Measurements from ENCODE around the gene FASTKD1.
"Not testable (repeated sequence)": the region's sequence is repeated elsewhere in the genome, so short reads cannot be mapped to it uniquely, and the experiment has no call there.

The FASTKD1 gene

GRCh38 chr2:169562519-169562918 is 11.1 kb downstream of the FASTKD1 start:
- Mint-ChIP-seq H3K4me1 (no peaks in the 10 kb centered on the region), H3K4me3 (no peak overlapping the region), H3K27ac (no peak overlapping the region), H3K9me3 (no peaks in the 10 kb centered on the region), H3K27me3 (ENCODE audit: low read depth) (no peaks in the 10 kb centered on the region), H3K36me3 (ENCODE audit: low read depth) (peaks cover 29% of the 10 kb centered on the region)
- TF ChIP-seq CTCF (IDR thresholded peaks at IDR 0.05; ENCODE audit: unreplicated experiment in 3 of 3) = no peak

DNA sequence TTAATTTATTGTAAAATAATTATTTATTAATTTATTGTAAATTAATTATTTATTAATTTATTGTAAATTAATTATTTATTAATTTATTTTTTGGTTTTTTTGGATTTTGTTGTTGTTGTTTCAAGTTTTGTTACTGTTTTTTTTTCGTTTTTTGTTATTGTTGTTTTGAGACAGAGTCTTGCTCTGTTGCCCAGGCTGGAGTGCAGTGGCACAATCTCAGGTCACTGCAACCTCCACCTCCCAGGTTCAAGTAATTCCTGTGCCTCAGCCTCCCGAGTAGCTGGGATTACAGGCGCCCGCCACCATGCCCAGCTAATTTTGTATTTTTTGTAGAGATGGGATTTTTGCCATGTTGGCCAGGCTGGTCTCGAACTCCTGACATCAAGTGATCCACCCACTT is 11.6 kb downstream of the FASTKD1 start:
- H3K27me3 Mint-ChIP-seq (ENCODE audit: low read depth) = not testable (repeated sequence)

GRCh38 chr2:169561364-169561763 is 12.3 kb downstream of the FASTKD1 start:
- H3K4me1 Mint-ChIP-seq = no peaks in the 10 kb centered on the region
- H3K36me3 Mint-ChIP-seq (ENCODE audit: low read depth) = peaks cover 29% of the 10 kb centered on the region
- no peak overlapping the region for H3K27ac Mint-ChIP-seq
- H3K27me3 Mint-ChIP-seq (ENCODE audit: low read depth) = no peaks in the 10 kb centered on the region
- no peak for TF ChIP-seq CTCF (IDR thresholded peaks at IDR 0.05; ENCODE audit: unreplicated experiment in 3 of 3)
- no peak overlapping the region for H3K4me3 Mint-ChIP-seq
- no peaks in the 10 kb centered on the region for H3K9me3 Mint-ChIP-seq

More for the DNA sequence above, 11.6 kb downstream of the FASTKD1 start:
- not testable (repeated sequence) for H3K4me1 Mint-ChIP-seq, H3K27ac Mint-ChIP-seq, H3K9me3 Mint-ChIP-seq, H3K4me3 Mint-ChIP-seq
- peaks cover 29% of the 10 kb centered on the region for H3K36me3 Mint-ChIP-seq (ENCODE audit: low read depth)

GRCh38 chr2:169546756-169547155 is 26.9 kb downstream of the FASTKD1 start:
- Mint-ChIP-seq H3K4me3 (no peak overlapping the region), H3K27me3 (ENCODE audit: low read depth) (no peaks in the 10 kb centered on the region), H3K9me3 (no peaks in the 10 kb centered on the region), H3K4me1 (no peaks in the 10 kb centered on the region), H3K36me3 (ENCODE audit: low read depth) (peaks cover 19% of the 10 kb centered on the region), H3K27ac (no peak overlapping the region)
- TF ChIP-seq CTCF (IDR thresholded peaks at IDR 0.05; ENCODE audit: unreplicated experiment in 3 of 3) = no peak

DNA sequence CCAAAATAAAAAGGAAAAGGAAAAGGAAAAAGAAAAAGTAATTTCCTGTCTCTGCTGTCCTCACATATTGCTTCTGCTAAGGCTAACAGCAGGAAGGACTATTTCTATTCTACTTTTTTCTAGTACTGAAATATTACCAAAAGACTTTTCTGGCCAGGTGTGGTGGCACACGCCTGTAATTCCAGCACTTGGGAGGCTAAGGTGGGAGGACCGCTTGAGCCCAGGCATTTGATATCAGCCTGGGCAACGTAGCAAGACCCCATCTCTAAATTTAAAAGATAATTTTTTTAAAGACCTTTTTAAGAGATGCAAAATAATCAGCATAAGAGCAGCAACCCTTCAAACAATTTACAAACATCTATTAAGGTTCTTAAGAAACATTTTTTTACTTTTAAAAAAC is 31.2 kb downstream of the FASTKD1 start:
- H3K36me3 Mint-ChIP-seq (ENCODE audit: low read depth) = peaks cover 17% of the 10 kb centered on the region
- TF ChIP-seq CTCF (IDR thresholded peaks at IDR 0.05; ENCODE audit: unreplicated experiment in 3 of 3) = no peak

DNA sequence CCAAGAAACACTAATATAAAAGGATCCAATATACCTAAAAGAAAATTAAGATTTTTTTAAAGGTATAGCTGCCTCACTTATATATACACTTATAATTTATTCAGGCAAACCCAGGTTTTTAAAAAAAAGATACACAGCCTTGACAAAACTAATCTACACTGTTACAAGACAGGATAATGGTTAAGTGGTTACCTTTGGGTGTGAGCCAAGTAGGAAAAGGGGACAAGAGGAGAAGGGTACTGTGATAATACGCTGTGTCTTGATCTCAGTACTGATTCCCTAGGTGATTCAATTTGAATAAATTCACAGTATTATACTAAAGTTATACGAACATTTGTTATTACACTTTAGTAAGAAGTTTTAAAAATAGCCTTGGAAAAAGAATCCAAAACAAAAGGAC is 33.5 kb downstream of the FASTKD1 start:
- Mint-ChIP-seq H3K27me3 (ENCODE audit: low read depth) (no peaks in the 10 kb centered on the region), H3K9me3 (no peaks in the 10 kb centered on the region), H3K4me3 (no peak overlapping the region), H3K4me1 (no peaks in the 10 kb centered on the region), H3K27ac (no peak overlapping the region), H3K36me3 (ENCODE audit: low read depth) (peaks cover 14% of the 10 kb centered on the region)
- no peak for TF ChIP-seq CTCF (IDR thresholded peaks at IDR 0.05; ENCODE audit: unreplicated experiment in 3 of 3)

More for the DNA sequence above, 31.2 kb downstream of the FASTKD1 start:
- H3K4me1 Mint-ChIP-seq = no peaks in the 10 kb centered on the region
- no peak overlapping the region for H3K4me3 Mint-ChIP-seq
- H3K27ac Mint-ChIP-seq = no peak overlapping the region
- H3K9me3 Mint-ChIP-seq = no peaks in the 10 kb centered on the region
- no peaks in the 10 kb centered on the region for H3K27me3 Mint-ChIP-seq (ENCODE audit: low read depth)

GRCh38 chr2:169539460-169539859 is 34.2 kb downstream of the FASTKD1 start:
- H3K9me3 Mint-ChIP-seq; H3K27ac Mint-ChIP-seq; H3K4me1 Mint-ChIP-seq; H3K4me3 Mint-ChIP-seq; H3K27me3 Mint-ChIP-seq (ENCODE audit: low read depth): not testable (repeated sequence)
- H3K36me3 Mint-ChIP-seq (ENCODE audit: low read depth) = peaks cover 14% of the 10 kb centered on the region
